Tibial artery (tissue), 4 donors: Measurements from ENCODE around the gene DBT.
"Not testable (repeated sequence)": the region's sequence is repeated elsewhere in the genome, so short reads cannot be mapped to it uniquely, and the experiment has no call there.

Source experiments
- DNase-seq, 2 donors: peaks; one replicate each; pipeline ENCODE4 v3.0.0-alpha.2; 2019
- H3K27ac ChIP-seq, 2 donors: fragments of 200-600 bp; sonication (generic) in 1 of 2; 1 replicate in 1 of 2; 2 replicates in 1 of 2; pipeline ENCODE4 v1.5.1; 2018 to 2019; ENCODE audit warnings: mild to moderate bottlenecking in 1 of 2
- H3K27me3 ChIP-seq, 2 donors: fragments of 200-600 bp; sonication (generic) in 1 of 2; one replicate each; pipeline versions ENCODE4 v1.5.1 to v1.6.0; 2016 to 2019
- H3K36me3 ChIP-seq, 3 donors: fragments of 200-600 bp; sonication (generic) in 2 of 3; one replicate each; pipeline ENCODE4 v1.5.1; 2016 to 2019; ENCODE audit warnings: mild to moderate bottlenecking in 2 of 3
- H3K4me1 ChIP-seq, 4 donors: fragments of 200-600 bp; sonication (generic) in 2 of 4; 1 replicate in 3 of 4; 2 replicates in 1 of 4; pipeline ENCODE4 v1.5.1; 2016 to 2019
- H3K4me3 ChIP-seq, 2 donors: fragments of 200-600 bp; sonication (generic) in 1 of 2; 1 replicate in 1 of 2; 2 replicates in 1 of 2; pipeline ENCODE4 v1.5.1; 2018 to 2019; ENCODE audit warnings: mild to moderate bottlenecking in 2 of 2
- H3K9me3 ChIP-seq, 3 donors: fragments of 200-600 bp; sonication (generic) in 1 of 3; one replicate each; pipeline ENCODE4 v1.5.1; 2016 to 2019
- intact Hi-C: fragments of 100-400 bp; cut with DNase I; formaldehyde crosslinking; loops from one replicate; pipeline ENCODE4 v1.15.0; 2023; ENCODE audit warnings: low total_unique reads
- TF ChIP-seq, protein P1 (sequence below), 2 experiments: fragments of 200-600 bp in 1 of 2; fragments of 450-650 bp in 1 of 2; IDR thresholded peaks; one replicate each; pipeline ENCODE4 v1.5.1; 2017 to 2019; ENCODE audit warnings: antibody characterized with exemption in 2 of 2, mild to moderate bottlenecking in 1 of 2, moderate library complexity in 1 of 2

Gene DBT

DNA sequence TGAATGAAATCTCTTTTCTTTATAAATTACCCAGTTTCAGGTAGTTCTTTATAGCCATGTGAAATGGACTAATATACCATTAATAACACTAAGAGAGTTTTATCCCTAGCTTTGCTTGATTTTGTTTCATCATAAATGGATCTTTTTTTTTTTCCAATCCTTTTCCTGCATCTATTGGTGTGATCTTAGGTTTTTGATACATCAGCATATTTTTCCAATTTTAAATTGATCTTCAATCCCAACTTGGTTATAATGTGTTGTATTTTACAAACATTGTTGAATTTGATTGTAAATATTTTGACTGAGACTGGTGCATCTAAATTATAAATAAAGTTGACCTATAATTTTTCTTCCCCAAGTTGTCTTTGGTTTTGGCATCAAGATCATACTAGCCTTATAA lies 12.1 kb upstream of the DBT start:
- H3K4me1 ChIP-seq: peaks cover 0 to 8% (median 3%) of the 10 kb centered on the region in 4 donors
- intact Hi-C loops: no loop called here
- H3K4me3 ChIP-seq: no peak overlapping the region
- TF ChIP-seq, protein P1, sequence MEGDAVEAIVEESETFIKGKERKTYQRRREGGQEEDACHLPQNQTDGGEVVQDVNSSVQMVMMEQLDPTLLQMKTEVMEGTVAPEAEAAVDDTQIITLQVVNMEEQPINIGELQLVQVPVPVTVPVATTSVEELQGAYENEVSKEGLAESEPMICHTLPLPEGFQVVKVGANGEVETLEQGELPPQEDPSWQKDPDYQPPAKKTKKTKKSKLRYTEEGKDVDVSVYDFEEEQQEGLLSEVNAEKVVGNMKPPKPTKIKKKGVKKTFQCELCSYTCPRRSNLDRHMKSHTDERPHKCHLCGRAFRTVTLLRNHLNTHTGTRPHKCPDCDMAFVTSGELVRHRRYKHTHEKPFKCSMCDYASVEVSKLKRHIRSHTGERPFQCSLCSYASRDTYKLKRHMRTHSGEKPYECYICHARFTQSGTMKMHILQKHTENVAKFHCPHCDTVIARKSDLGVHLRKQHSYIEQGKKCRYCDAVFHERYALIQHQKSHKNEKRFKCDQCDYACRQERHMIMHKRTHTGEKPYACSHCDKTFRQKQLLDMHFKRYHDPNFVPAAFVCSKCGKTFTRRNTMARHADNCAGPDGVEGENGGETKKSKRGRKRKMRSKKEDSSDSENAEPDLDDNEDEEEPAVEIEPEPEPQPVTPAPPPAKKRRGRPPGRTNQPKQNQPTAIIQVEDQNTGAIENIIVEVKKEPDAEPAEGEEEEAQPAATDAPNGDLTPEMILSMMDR (IDR thresholded peaks at IDR 0.05): no peak
- DNase-seq: no peak
- H3K9me3 ChIP-seq: no peaks in the 10 kb centered on the region
- no peaks in the 10 kb centered on the region for H3K27me3 ChIP-seq
- no peaks in the 10 kb centered on the region for H3K36me3 ChIP-seq
- H3K27ac ChIP-seq: no peak overlapping the region

DNA sequence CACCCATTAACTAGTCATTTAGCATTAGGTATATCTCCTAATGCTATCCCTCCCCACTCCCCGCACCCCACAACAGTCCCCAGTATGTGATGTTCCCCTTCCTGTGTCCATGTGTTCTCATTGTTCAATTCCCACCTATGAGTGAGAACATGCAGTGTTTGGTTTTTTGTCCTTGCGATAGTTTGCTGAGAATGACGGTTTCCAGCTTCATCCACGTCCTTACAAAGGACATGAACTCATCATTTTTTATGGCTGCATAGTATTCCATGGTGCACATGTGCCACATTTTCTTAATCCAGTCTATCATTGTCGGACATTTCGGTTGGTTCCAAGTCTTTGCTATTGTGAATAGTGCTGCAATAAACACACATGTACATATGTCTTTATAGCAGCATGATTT lies 8.8 kb upstream of the DBT start:
- DNase-seq, H3K27ac ChIP-seq, H3K36me3 ChIP-seq, H3K4me1 ChIP-seq, H3K9me3 ChIP-seq, H3K4me3 ChIP-seq, intact Hi-C loops, H3K27me3 ChIP-seq: not testable (repeated sequence)

DNA sequence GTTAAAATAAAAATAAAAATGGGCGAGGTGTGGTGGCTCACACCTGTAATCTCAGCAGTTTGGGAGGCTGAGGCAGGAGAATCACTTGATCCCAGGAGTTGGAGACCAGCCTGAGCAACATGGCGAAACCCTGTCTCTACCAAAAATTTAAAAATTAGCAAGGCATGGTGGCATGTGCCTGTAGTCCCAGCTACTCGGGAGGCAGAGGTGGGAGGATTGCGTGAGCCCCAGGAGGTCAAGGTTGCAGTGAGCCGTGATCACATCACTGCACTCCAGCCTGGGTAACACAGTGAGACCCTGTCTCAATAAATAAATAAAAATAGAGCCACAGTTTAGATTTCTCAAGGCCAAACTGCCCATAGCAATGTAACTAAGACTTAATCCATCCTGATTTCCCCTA lies 6.6 kb upstream of the DBT start:
- H3K4me3 ChIP-seq, intact Hi-C loops, H3K27me3 ChIP-seq, H3K36me3 ChIP-seq, DNase-seq, H3K9me3 ChIP-seq, H3K27ac ChIP-seq, H3K4me1 ChIP-seq: not testable (repeated sequence)

DNA sequence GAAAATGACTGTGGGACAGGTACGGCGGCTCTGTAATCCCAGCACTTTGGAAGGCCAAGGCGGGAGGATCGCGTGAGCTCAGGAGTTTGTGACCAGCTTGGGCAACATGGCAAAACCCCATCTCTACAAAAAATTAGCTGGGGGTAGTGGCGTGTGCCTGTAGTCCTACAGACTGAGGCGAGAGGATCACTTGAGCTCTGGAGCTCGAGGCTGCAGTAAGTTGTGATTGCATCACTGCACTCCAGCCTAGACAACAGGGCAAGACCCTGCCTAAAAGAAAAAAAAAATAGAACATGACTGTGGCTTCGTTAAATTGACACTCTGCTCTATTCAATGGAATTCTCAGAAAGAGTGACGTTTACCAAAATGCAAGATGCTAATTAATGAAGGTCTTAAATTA lies 3.9 kb upstream of the DBT start:
- Histone ChIP-seq H3K36me3 (no peaks in the 10 kb centered on the region), H3K9me3 (no peaks in the 10 kb centered on the region), H3K4me3 (no peak overlapping the region), H3K27me3 (no peaks in the 10 kb centered on the region), H3K27ac (no peak overlapping the region), H3K4me1 (peaks cover 0 to 13% (median 5%) of the 10 kb centered on the region in 4 donors)
- intact Hi-C loops: no loop called here
- no peak for DNase-seq
- TF ChIP-seq, protein P1 (IDR thresholded peaks at IDR 0.05): no peak

DNA sequence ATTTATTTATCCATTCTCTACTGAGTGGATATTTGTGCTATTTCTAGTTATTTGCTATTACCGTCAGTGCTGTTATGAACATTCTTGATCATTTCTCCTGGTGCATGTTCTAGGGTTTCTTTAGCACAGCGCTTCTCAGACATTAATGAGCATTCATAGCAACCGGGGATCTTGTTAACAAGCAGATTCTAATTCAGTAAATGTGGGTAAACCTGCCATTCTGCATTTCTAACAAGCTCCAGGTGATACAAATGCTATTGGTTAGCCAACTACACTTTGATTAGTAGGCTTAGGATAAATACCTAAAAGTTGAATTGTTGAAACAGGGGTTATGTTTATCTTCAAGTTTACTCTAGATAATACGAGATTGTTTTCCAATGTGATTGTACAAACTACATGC lies 3.3 kb upstream of the DBT start:
- H3K27ac ChIP-seq: no peak overlapping the region
- no peaks in the 10 kb centered on the region for H3K27me3 ChIP-seq
- H3K36me3 ChIP-seq: no peaks in the 10 kb centered on the region
- peaks cover 0 to 19% (median 8%) of the 10 kb centered on the region in 4 donors for H3K4me1 ChIP-seq
- no peaks in the 10 kb centered on the region for H3K9me3 ChIP-seq
- H3K4me3 ChIP-seq: no peak overlapping the region
- DNase-seq: no peak
- intact Hi-C loops: no loop called here
- TF ChIP-seq, protein P1 (IDR thresholded peaks at IDR 0.05): no peak

DNA sequence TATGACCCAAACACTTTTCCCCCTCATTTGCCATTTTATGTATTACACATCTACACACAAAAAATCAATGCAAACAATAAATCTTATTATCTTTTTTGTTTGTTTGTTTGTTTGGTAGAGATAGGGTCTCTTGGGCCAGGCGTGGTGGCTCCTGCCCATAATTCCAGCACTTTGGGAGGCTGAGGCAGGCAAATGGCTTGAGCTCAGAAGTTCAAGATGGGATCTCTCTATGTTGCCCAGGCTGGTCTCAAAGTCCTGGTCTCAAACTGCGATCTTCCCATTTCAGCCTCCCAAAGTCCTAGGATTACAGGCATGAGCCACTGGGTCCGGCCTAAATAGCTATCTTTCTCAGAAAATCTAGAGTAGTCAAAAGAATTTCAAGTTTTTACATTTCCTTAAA lies 1.2 kb upstream of the DBT start:
- H3K4me3 ChIP-seq: no peak overlapping the region
- H3K27me3 ChIP-seq: no peaks in the 10 kb centered on the region
- H3K9me3 ChIP-seq: no peaks in the 10 kb centered on the region
- no peaks in the 10 kb centered on the region for H3K36me3 ChIP-seq
- H3K4me1 ChIP-seq: peaks cover 0 to 19% (median 8%) of the 10 kb centered on the region in 4 donors
- H3K27ac ChIP-seq: peak overlapping the region in 1 of 2 donors; percentile 96
- intact Hi-C loops: no loop called here
- DNase-seq: no peak
- TF ChIP-seq, protein P1 (IDR thresholded peaks at IDR 0.05): no peak

DNA sequence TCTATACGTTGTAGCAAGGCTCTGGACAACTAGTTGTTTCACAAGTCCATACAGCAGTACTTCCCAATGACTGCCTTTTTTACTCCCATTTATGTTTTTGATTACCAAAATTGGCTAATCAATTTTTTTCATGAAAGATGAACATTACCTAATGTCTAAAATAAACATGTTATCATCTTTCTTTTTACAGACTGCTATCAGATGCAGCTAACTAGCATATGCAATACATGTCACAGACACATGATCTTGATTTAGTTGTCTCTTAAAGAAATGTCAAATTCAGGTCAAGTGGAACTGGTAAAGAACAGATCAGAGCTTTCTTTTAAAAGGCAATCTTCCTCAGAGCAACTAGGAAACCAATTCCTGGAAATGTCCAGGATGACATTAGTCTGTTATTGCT lies 630 bp upstream of the DBT start:
- H3K4me1 ChIP-seq: peaks cover 0 to 19% (median 8%) of the 10 kb centered on the region in 4 donors
- TF ChIP-seq, protein P1 (IDR thresholded peaks at IDR 0.05): no peak
- intact Hi-C loops: no loop called here
- H3K36me3 ChIP-seq: no peaks in the 10 kb centered on the region
- no peaks in the 10 kb centered on the region for H3K9me3 ChIP-seq
- DNase-seq: no peak
- H3K4me3 ChIP-seq: peak overlapping the region; percentile 82 to 97
- H3K27ac ChIP-seq: peak overlapping the region; percentile 94 to 96
- no peaks in the 10 kb centered on the region for H3K27me3 ChIP-seq
